ENCODE results near the gene RAB7B. TPM values are rescaled to one million over a fixed set of nuclear protein-coding genes. Genes with fewer than 3 reads are reported as not detected.

Gene RAB7B
- total RNA-seq, 1 donor from 2014 or later: 0.78 TPM

- no peak for DNase-seq (ENCODE audit: extremely low spot score, unreplicated experiment)
- H3K4me1 Mint-ChIP-seq (ENCODE audit: unreplicated experiment): no peaks in the 10 kb centered on the region
- no peak for TF ChIP-seq CTCF (IDR thresholded peaks at IDR 0.05)
- no peak overlapping the region for H3K27ac Mint-ChIP-seq (ENCODE audit: unreplicated experiment)
- peaks cover 50% of the 10 kb centered on the region for H3K27me3 Mint-ChIP-seq (ENCODE audit: unreplicated experiment)
- no peaks in the 10 kb centered on the region for H3K9me3 Mint-ChIP-seq (ENCODE audit: unreplicated experiment)
- H3K4me3 Mint-ChIP-seq (ENCODE audit: unreplicated experiment): no peak overlapping the region
- H3K36me3 Mint-ChIP-seq (ENCODE audit: unreplicated experiment): no peaks in the 10 kb centered on the region
Measured at GRCh38 chr1:205954819-205955404, 48.3 kb downstream of the RAB7B start.

GRCh38 chr1:205951746-205952145, 51.4 kb downstream of the RAB7B start:
- no peak overlapping the region for H3K27ac Mint-ChIP-seq (ENCODE audit: unreplicated experiment)
- no peaks in the 10 kb centered on the region for H3K36me3 Mint-ChIP-seq (ENCODE audit: unreplicated experiment)
- peaks cover 33% of the 10 kb centered on the region for H3K27me3 Mint-ChIP-seq (ENCODE audit: unreplicated experiment)
- no peaks in the 10 kb centered on the region for H3K9me3 Mint-ChIP-seq (ENCODE audit: unreplicated experiment)
- no peak for TF ChIP-seq CTCF (IDR thresholded peaks at IDR 0.05)
- no peak for DNase-seq (ENCODE audit: extremely low spot score, unreplicated experiment)
- H3K4me3 Mint-ChIP-seq (ENCODE audit: unreplicated experiment): no peak overlapping the region
- no peaks in the 10 kb centered on the region for H3K4me1 Mint-ChIP-seq (ENCODE audit: unreplicated experiment)

- Mint-ChIP-seq H3K36me3 (ENCODE audit: unreplicated experiment) (no peaks in the 10 kb centered on the region), H3K4me1 (ENCODE audit: unreplicated experiment) (no peaks in the 10 kb centered on the region), H3K4me3 (ENCODE audit: unreplicated experiment) (no peak overlapping the region), H3K9me3 (ENCODE audit: unreplicated experiment) (no peaks in the 10 kb centered on the region), H3K27me3 (ENCODE audit: unreplicated experiment) (peaks cover 31% of the 10 kb centered on the region), H3K27ac (ENCODE audit: unreplicated experiment) (no peak overlapping the region)
- no peak for TF ChIP-seq CTCF (IDR thresholded peaks at IDR 0.05)
- no peak for DNase-seq (ENCODE audit: extremely low spot score, unreplicated experiment)
Measured at GRCh38 chr1:205950826-205951549, 52.2 kb downstream of the RAB7B start.

- no peak for TF ChIP-seq CTCF (IDR thresholded peaks at IDR 0.05)
Measured at GRCh38 chr1:205950280-205950679, 52.9 kb downstream of the RAB7B start.

GRCh38 chr1:205949753-205950152, 53.4 kb downstream of the RAB7B start:
- H3K27me3 Mint-ChIP-seq (ENCODE audit: unreplicated experiment): peaks cover 33% of the 10 kb centered on the region
- H3K36me3 Mint-ChIP-seq (ENCODE audit: unreplicated experiment): no peaks in the 10 kb centered on the region
- H3K4me1 Mint-ChIP-seq (ENCODE audit: unreplicated experiment): no peaks in the 10 kb centered on the region
- H3K9me3 Mint-ChIP-seq (ENCODE audit: unreplicated experiment): no peaks in the 10 kb centered on the region
- no peak for TF ChIP-seq CTCF (IDR thresholded peaks at IDR 0.05)
- H3K27ac Mint-ChIP-seq (ENCODE audit: unreplicated experiment): no peak overlapping the region
- no peak overlapping the region for H3K4me3 Mint-ChIP-seq (ENCODE audit: unreplicated experiment)
- no peak for DNase-seq (ENCODE audit: extremely low spot score, unreplicated experiment)

More at GRCh38 chr1:205950280-205950679, 52.9 kb downstream of the RAB7B start:
- Mint-ChIP-seq H3K9me3 (ENCODE audit: unreplicated experiment) (no peaks in the 10 kb centered on the region), H3K27me3 (ENCODE audit: unreplicated experiment) (peaks cover 33% of the 10 kb centered on the region), H3K4me3 (ENCODE audit: unreplicated experiment) (no peak overlapping the region), H3K36me3 (ENCODE audit: unreplicated experiment) (no peaks in the 10 kb centered on the region), H3K27ac (ENCODE audit: unreplicated experiment) (no peak overlapping the region), H3K4me1 (ENCODE audit: unreplicated experiment) (no peaks in the 10 kb centered on the region)
- no peak for DNase-seq (ENCODE audit: extremely low spot score, unreplicated experiment)
